Mesenchymal stem cell (in vitro differentiated cells and primary cell): ENCODE measurements around the gene UNC119B.

Experiments used
- DNase-seq: peaks from one replicate; pipeline ENCODE4 v3.0.0-alpha.2; 2013
- H2AFZ ChIP-seq: one replicate; pipeline ENCODE4 v1.6.1; 2013; ENCODE audit warnings: low read depth, mild to moderate bottlenecking, control low read depth, inconsistent platforms, low read length, moderate library complexity
- H2AK5ac ChIP-seq: 2 replicates; pipeline ENCODE4 v1.6.1; 2013; ENCODE audit warnings: low read length, moderate library complexity, mild to moderate bottlenecking, inconsistent platforms; ENCODE audit not compliant: severe bottlenecking
- H2BK120ac ChIP-seq: one replicate; pipeline ENCODE4 v1.6.1; 2013; ENCODE audit warnings: low read depth, mild to moderate bottlenecking, inconsistent platforms, low read length, moderate library complexity
- H2BK12ac ChIP-seq, 2 experiments: one replicate each; pipeline ENCODE4 v1.6.1; 2013; ENCODE audit warnings: inconsistent platforms in 2 of 2, low read length in 2 of 2, mild to moderate bottlenecking in 2 of 2, moderate library complexity in 2 of 2, control low read depth in 1 of 2
- H2BK15ac ChIP-seq: one replicate; pipeline ENCODE4 v1.6.1; 2013; ENCODE audit warnings: mild to moderate bottlenecking, low read depth, inconsistent platforms; ENCODE audit not compliant: poor library complexity, severe bottlenecking
- H2BK5ac ChIP-seq: 2 replicates; pipeline ENCODE4 v1.6.1; 2013; ENCODE audit warnings: low read depth, mild to moderate bottlenecking, low read length, control low read depth, inconsistent platforms; ENCODE audit not compliant: poor library complexity, severe bottlenecking
- H3K14ac ChIP-seq, 2 experiments: one replicate each; pipeline ENCODE4 v1.6.1; 2013; ENCODE audit warnings: inconsistent platforms in 2 of 2, low read length in 2 of 2, control low read depth in 1 of 2, mild to moderate bottlenecking in 1 of 2, moderate library complexity in 1 of 2
- H3K18ac ChIP-seq, 2 experiments: one replicate each; pipeline ENCODE4 v1.6.1; 2013; ENCODE audit warnings: inconsistent platforms in 2 of 2, low read length in 2 of 2, control low read depth in 1 of 2, low read depth in 1 of 2, mild to moderate bottlenecking in 1 of 2
- H3K23ac ChIP-seq, 2 experiments: one replicate each; pipeline ENCODE4 v1.6.1; 2013; ENCODE audit warnings: inconsistent platforms in 2 of 2, low read length in 2 of 2, mild to moderate bottlenecking in 2 of 2, moderate library complexity in 2 of 2, control low read depth in 1 of 2
- H3K27ac ChIP-seq: 2 replicates; pipeline ENCODE4 v1.5.1; 2013; ENCODE audit warnings: mild to moderate bottlenecking, moderate library complexity, low read length, control low read depth, inconsistent platforms; ENCODE audit not compliant: poor library complexity, severe bottlenecking
- H3K27me3 ChIP-seq, 2 experiments: 2 replicates each; pipeline versions ENCODE4 v1.6.1 to v1.7.0; 2013; ENCODE audit warnings: low read length in 2 of 2, mild to moderate bottlenecking in 2 of 2, moderate library complexity in 2 of 2, control low read depth in 1 of 2, inconsistent platforms in 1 of 2; ENCODE audit not compliant: control insufficient read depth in 1 of 2, insufficient read depth in 1 of 2
- H3K36me3 ChIP-seq, 2 experiments: 2 replicates each; pipeline versions ENCODE4 v1.6.1 to v1.7.0; 2013; ENCODE audit warnings: low read length in 2 of 2, control low read depth in 1 of 2, inconsistent platforms in 1 of 2, low read depth in 1 of 2, mild to moderate bottlenecking in 1 of 2; ENCODE audit not compliant: insufficient read depth in 2 of 2, control insufficient read depth in 1 of 2
- H3K4ac ChIP-seq, 2 experiments: one replicate each; pipeline ENCODE4 v1.6.1; 2013; ENCODE audit warnings: inconsistent platforms in 2 of 2, low read length in 2 of 2, mild to moderate bottlenecking in 2 of 2, moderate library complexity in 2 of 2, control low read depth in 1 of 2, low read depth in 1 of 2
- H3K4me1 ChIP-seq: 2 replicates; pipeline ENCODE4 v1.6.1; 2013; ENCODE audit warnings: low read depth, low read length, control low read depth; ENCODE audit not compliant: control insufficient read depth, insufficient read depth
- H3K4me2 ChIP-seq: 2 replicates; pipeline ENCODE4 v1.6.1; 2013; ENCODE audit warnings: low read length, mild to moderate bottlenecking, inconsistent platforms; ENCODE audit not compliant: poor library complexity, severe bottlenecking
- H3K4me3 ChIP-seq, 2 experiments: 2 replicates each; pipeline versions ENCODE4 v1.5.1 to v1.7.0; 2013; ENCODE audit warnings: low read length in 2 of 2, mild to moderate bottlenecking in 2 of 2, control low read depth in 1 of 2, low read depth in 1 of 2; ENCODE audit not compliant: insufficient read depth in 1 of 2
- H3K79me1 ChIP-seq: replicated peaks from 2 replicates; pipeline ENCODE4 v1.6.1; 2013; ENCODE audit warnings: mild to moderate bottlenecking, control low read depth, low read length, inconsistent platforms; ENCODE audit not compliant: poor library complexity, severe bottlenecking
- H3K9ac ChIP-seq: 2 replicates; pipeline ENCODE4 v1.7.0; 2013; ENCODE audit warnings: mild to moderate bottlenecking, low read length, moderate library complexity
- H3K9me3 ChIP-seq: 2 replicates; pipeline ENCODE4 v1.7.0; 2013; ENCODE audit warnings: mild to moderate bottlenecking, low read length; ENCODE audit not compliant: control insufficient read depth
- H4K8ac ChIP-seq: one replicate; pipeline ENCODE4 v1.6.1; 2013; ENCODE audit warnings: inconsistent platforms, mild to moderate bottlenecking, low read length, moderate library complexity
- H4K91ac ChIP-seq: one replicate; pipeline ENCODE4 v1.6.1; 2013; ENCODE audit warnings: mild to moderate bottlenecking, low read length, inconsistent platforms
- WGBS: methylation state at CpG from one replicate; pipeline ENCODE4 v1.1.7; 2013; ENCODE audit warnings: mixed read lengths; 5-methylcytosine and 5-hydroxymethylcytosine counted together

Gene UNC119B

GRCh38 chr12:120718055-120718454, 7.8 kb downstream of the UNC119B start:
- peaks cover 65 to 87% of the 10 kb centered on the region in 2 experiments for H3K36me3 ChIP-seq
- H2BK120ac ChIP-seq: no peak overlapping the region
- H2AK5ac ChIP-seq: no peak overlapping the region
- H3K27me3 ChIP-seq: no peaks in the 10 kb centered on the region
- H2BK12ac ChIP-seq: no peak overlapping the region
- H3K9me3 ChIP-seq: no peaks in the 10 kb centered on the region
- no peak overlapping the region for H4K91ac ChIP-seq
- no peak overlapping the region for H3K9ac ChIP-seq
- H2AFZ ChIP-seq: no peak overlapping the region
- H3K4me2 ChIP-seq: no peak overlapping the region
- H3K27ac ChIP-seq: no peak overlapping the region
- H3K79me1 ChIP-seq: peaks cover 39% of the 10 kb centered on the region
- no peak overlapping the region for H2BK15ac ChIP-seq
- H3K4ac ChIP-seq: no peak overlapping the region
- DNase-seq: no peak
- H3K14ac ChIP-seq: no peak overlapping the region
- no peak overlapping the region for H3K4me3 ChIP-seq
- no peak overlapping the region for H2BK5ac ChIP-seq
- no peak overlapping the region for H3K23ac ChIP-seq
- H3K18ac ChIP-seq: no peak overlapping the region
- peaks cover 12% of the 10 kb centered on the region for H3K4me1 ChIP-seq
- no peak overlapping the region for H4K8ac ChIP-seq
- WGBS: 95% methylated on average over 9 of the region's 9 CpGs

- Histone ChIP-seq H3K27me3 (no peaks in the 10 kb centered on the region), H3K79me1 (peaks cover 34% of the 10 kb centered on the region), H3K14ac (no peak overlapping the region), H2BK15ac (no peak overlapping the region), H3K27ac (peak overlapping the region; percentile 45), H3K18ac (no peak overlapping the region), H2BK5ac (no peak overlapping the region), H3K4me1 (peaks cover 12% of the 10 kb centered on the region), H2AK5ac (no peak overlapping the region), H3K4me2 (no peak overlapping the region), H3K36me3 (peaks cover 63 to 88% of the 10 kb centered on the region in 2 experiments), H3K9me3 (no peaks in the 10 kb centered on the region), H2AFZ (no peak overlapping the region), H3K4ac (no peak overlapping the region), H3K9ac (peak overlapping the region; percentile 30), H3K23ac (no peak overlapping the region), H4K91ac (no peak overlapping the region), H2BK120ac (no peak overlapping the region), H2BK12ac (no peak overlapping the region), H3K4me3 (peak overlapping the region in 1 of 2 experiments; percentile 23), H4K8ac (no peak overlapping the region)
- no peak for DNase-seq
- WGBS: 97% methylated on average over 2 of the region's 2 CpGs
These were observed 8.8 kb downstream of the UNC119B start for GRCh38 chr12:120719072-120719471.

- no peaks in the 10 kb centered on the region for H3K9me3 ChIP-seq
- no peak overlapping the region for H2BK120ac ChIP-seq
- peak overlapping the region; percentile 4 for H3K9ac ChIP-seq
- H3K23ac ChIP-seq: no peak overlapping the region
- peaks cover 12% of the 10 kb centered on the region for H3K4me1 ChIP-seq
- WGBS: 96% methylated on average over 11 of the region's 11 CpGs
- H4K91ac ChIP-seq: no peak overlapping the region
- H3K4me2 ChIP-seq: no peak overlapping the region
- peaks cover 31% of the 10 kb centered on the region for H3K79me1 ChIP-seq
- no peak overlapping the region for H3K18ac ChIP-seq
- peak overlapping the region in 1 of 2 experiments; percentile 23 for H3K4me3 ChIP-seq
- no peak overlapping the region for H3K14ac ChIP-seq
- H3K27ac ChIP-seq: peak overlapping the region; percentile 45
- H3K36me3 ChIP-seq: peaks cover 59 to 88% of the 10 kb centered on the region in 2 experiments
- H2AFZ ChIP-seq: no peak overlapping the region
- no peaks in the 10 kb centered on the region for H3K27me3 ChIP-seq
- no peak for DNase-seq
- H2AK5ac ChIP-seq: no peak overlapping the region
- H2BK5ac ChIP-seq: no peak overlapping the region
- H2BK12ac ChIP-seq: no peak overlapping the region
- no peak overlapping the region for H2BK15ac ChIP-seq
- no peak overlapping the region for H3K4ac ChIP-seq
- H4K8ac ChIP-seq: no peak overlapping the region
These were observed 9.4 kb downstream of the UNC119B start for GRCh38 chr12:120719496-120720233.

- Histone ChIP-seq H3K4me2 (no peak overlapping the region), H2AFZ (no peak overlapping the region), H2BK15ac (no peak overlapping the region), H3K4me3 (no peak overlapping the region), H2BK5ac (no peak overlapping the region), H3K14ac (no peak overlapping the region), H3K4me1 (peaks cover 19% of the 10 kb centered on the region), H3K9ac (peak overlapping the region; percentile 37), H3K4ac (no peak overlapping the region), H2AK5ac (no peak overlapping the region), H4K8ac (no peak overlapping the region), H3K27ac (no peak overlapping the region), H4K91ac (no peak overlapping the region), H3K23ac (no peak overlapping the region), H3K79me1 (peaks cover 27% of the 10 kb centered on the region), H2BK12ac (no peak overlapping the region), H3K27me3 (no peaks in the 10 kb centered on the region), H2BK120ac (no peak overlapping the region), H3K36me3 (peaks cover 55 to 81% of the 10 kb centered on the region in 2 experiments), H3K9me3 (no peaks in the 10 kb centered on the region), H3K18ac (no peak overlapping the region)
- DNase-seq: peak; percentile 65
- WGBS: 94% methylated on average over 7 of the region's 7 CpGs
These were observed 10.2 kb downstream of the UNC119B start for GRCh38 chr12:120720234-120720986.
